Naive thymus-derived CD4-positive, alpha-beta T cell (primary cell): ENCODE data around the gene PTPRK. TPM values are rescaled to one million over a fixed set of nuclear protein-coding genes. Genes with fewer than 3 reads are reported as not detected.

Experiments used
- ATAC-seq: fragments of 150-1000 bp; cut with Tn5 transposase; 2 replicates; pipeline ENCODE4 v1.10.0; 2021; ENCODE audit warnings: mild to moderate bottlenecking, moderate library complexity
- CTCF ChIA-PET: fragments of 350-600 bp; sonication (Branson Sonifier 250); formaldehyde crosslinking; loops from one replicate; lab custom pipeline; 2021; ENCODE audit warnings: antibody characterized with exemption; lab: Charles Lee
- POLR2A ChIA-PET: fragments of 350-600 bp; sonication (Branson Sonifier 250); formaldehyde crosslinking; loops from one replicate; lab custom pipeline; 2021; ENCODE audit warnings: antibody characterized with exemption, inconsistent platforms; lab: Charles Lee
- DNase-seq, 9 donors: peaks; one replicate each; pipeline versions ENCODE4 v3.0.0 to v3.0.0-alpha.2; 2020 to 2022; ENCODE audit warnings: mixed read lengths in 1 of 9
- H3K27ac ChIP-seq: one replicate; pipeline ENCODE4 v1.7.0; 2013; ENCODE audit warnings: mild to moderate bottlenecking, low read depth, low read length, moderate library complexity
- H3K27me3 ChIP-seq, 2 donors: one replicate each; pipeline ENCODE4 v1.7.0; 2013; ENCODE audit warnings: low read length in 2 of 2, mild to moderate bottlenecking in 2 of 2, moderate library complexity in 2 of 2; ENCODE audit not compliant: control insufficient read depth in 2 of 2, insufficient read depth in 2 of 2
- H3K36me3 ChIP-seq, 3 experiments: 1 replicate in 2 of 3; 2 replicates in 1 of 3; pipeline ENCODE4 v1.7.0; 2013; ENCODE audit warnings: low read length in 3 of 3, mild to moderate bottlenecking in 3 of 3, moderate library complexity in 1 of 3; ENCODE audit not compliant: insufficient read depth in 3 of 3, control insufficient read depth in 2 of 3
- H3K4me1 ChIP-seq, 2 donors: one replicate each; pipeline ENCODE4 v1.7.0; 2013; ENCODE audit warnings: low read length in 2 of 2, mild to moderate bottlenecking in 2 of 2, moderate library complexity in 1 of 2; ENCODE audit not compliant: control insufficient read depth in 2 of 2, insufficient read depth in 2 of 2
- H3K4me3 ChIP-seq: 2 replicates; pipeline ENCODE4 v1.7.0; 2013; ENCODE audit warnings: mild to moderate bottlenecking, low read length
- H3K9me3 ChIP-seq, 3 experiments: 1 replicate in 2 of 3; 2 replicates in 1 of 3; pipeline ENCODE4 v1.7.0; 2013; ENCODE audit warnings: low read length in 3 of 3; ENCODE audit not compliant: control insufficient read depth in 2 of 3
- H3K27ac Mint-ChIP-seq, 9 donors: one replicate each; pipeline ENCODE4 v1.8.0; 2020 to 2022; ENCODE audit warnings: mixed read lengths in 9 of 9, mild to moderate bottlenecking in 8 of 9, moderate library complexity in 5 of 9, inconsistent platforms in 2 of 9
- H3K27me3 Mint-ChIP-seq, 5 donors: one replicate each; pipeline ENCODE4 v1.8.0; 2021 to 2022; ENCODE audit warnings: mixed read lengths in 5 of 5, mild to moderate bottlenecking in 1 of 5
- H3K36me3 Mint-ChIP-seq, 5 donors: one replicate each; pipeline ENCODE4 v1.8.0; 2020 to 2022; ENCODE audit warnings: mixed read lengths in 5 of 5, mild to moderate bottlenecking in 3 of 5, inconsistent platforms in 1 of 5
- H3K4me1 Mint-ChIP-seq, 7 donors: one replicate each; pipeline ENCODE4 v1.8.0; 2020 to 2022; ENCODE audit warnings: mixed read lengths in 7 of 7, mild to moderate bottlenecking in 3 of 7, inconsistent platforms in 1 of 7
- H3K4me3 Mint-ChIP-seq, 10 donors: one replicate each; pipeline ENCODE4 v1.8.0; 2020 to 2022; ENCODE audit warnings: mild to moderate bottlenecking in 10 of 10, mixed read lengths in 10 of 10, moderate library complexity in 6 of 10, inconsistent platforms in 2 of 10
- H3K9me3 Mint-ChIP-seq, 11 donors: one replicate each; pipeline ENCODE4 v1.8.0; 2020 to 2022; ENCODE audit warnings: mixed read lengths in 11 of 11, mild to moderate bottlenecking in 4 of 11, inconsistent platforms in 1 of 11, moderate library complexity in 1 of 11
- intact Hi-C, 2 donors: fragments of 100-400 bp; cut with micrococcal nuclease; formaldehyde crosslinking; loops; one replicate each; pipeline ENCODE4 v1.15.1; 2023
- polyA plus RNA-seq, 2 donors: library from polyadenylated mRNA; unstranded; fragments of 300-500 nt; fragmentation: Illumina TruSeq; gene quantifications; one replicate each; pipeline ENCODE4 v1.2.3, GENCODE V29; 2021
- total RNA-seq, 6 experiments: library from RNA in 5 of 6; stranded (reverse) in 5 of 6; gene quantifications; 1 replicate in 5 of 6; 2 replicates in 1 of 6; pipeline ENCODE4 v1.2.3 and lab custom pipeline; 2021 to 2026

Gene PTPRK
- total and polyA plus RNA-seq, 7 experiments from 2014 or later: 1.3 to 6.5 (median 2.3) TPM

DNA sequence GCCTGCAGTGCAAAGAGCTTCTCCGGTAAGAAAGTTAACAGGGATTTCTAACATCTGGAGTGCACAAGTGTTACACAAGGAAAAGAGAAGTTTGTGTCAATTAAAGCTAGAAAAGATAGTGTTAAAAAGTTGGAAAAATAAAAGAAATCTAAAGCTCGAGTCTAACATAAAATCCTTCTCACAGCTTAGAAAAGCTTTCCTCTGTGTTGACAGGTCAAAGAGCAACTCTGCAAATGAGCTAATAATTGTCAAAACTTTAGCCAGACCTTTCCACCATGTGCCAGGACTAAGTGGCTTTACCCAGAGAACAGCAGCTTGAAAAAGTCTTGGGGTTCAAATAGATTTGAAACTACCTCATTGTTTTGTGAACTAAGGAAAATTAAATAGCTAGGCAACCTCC lies 14.8 kb downstream of the PTPRK start:
- H3K4me3 ChIP-seq: no peak overlapping the region
- no peaks in the 10 kb centered on the region for H3K27me3 ChIP-seq
- H3K27ac Mint-ChIP-seq: no peak overlapping the region
- H3K4me3 Mint-ChIP-seq: no peak overlapping the region
- no peaks in the 10 kb centered on the region for H3K36me3 ChIP-seq
- intact Hi-C loops: no loop called here
- no peaks in the 10 kb centered on the region for H3K9me3 Mint-ChIP-seq
- no peak for DNase-seq
- peaks cover 0 to 8% (median 6%) of the 10 kb centered on the region in 5 donors for H3K27me3 Mint-ChIP-seq
- ChIA-PET CTCF (no interaction called here), POLR2A (no interaction called here)
- H3K9me3 ChIP-seq: no peaks in the 10 kb centered on the region
- no peak overlapping the region for H3K27ac ChIP-seq
- H3K36me3 Mint-ChIP-seq: no peaks in the 10 kb centered on the region
- ATAC-seq: no peak
- no peaks in the 10 kb centered on the region for H3K4me1 Mint-ChIP-seq
- no peaks in the 10 kb centered on the region for H3K4me1 ChIP-seq

DNA sequence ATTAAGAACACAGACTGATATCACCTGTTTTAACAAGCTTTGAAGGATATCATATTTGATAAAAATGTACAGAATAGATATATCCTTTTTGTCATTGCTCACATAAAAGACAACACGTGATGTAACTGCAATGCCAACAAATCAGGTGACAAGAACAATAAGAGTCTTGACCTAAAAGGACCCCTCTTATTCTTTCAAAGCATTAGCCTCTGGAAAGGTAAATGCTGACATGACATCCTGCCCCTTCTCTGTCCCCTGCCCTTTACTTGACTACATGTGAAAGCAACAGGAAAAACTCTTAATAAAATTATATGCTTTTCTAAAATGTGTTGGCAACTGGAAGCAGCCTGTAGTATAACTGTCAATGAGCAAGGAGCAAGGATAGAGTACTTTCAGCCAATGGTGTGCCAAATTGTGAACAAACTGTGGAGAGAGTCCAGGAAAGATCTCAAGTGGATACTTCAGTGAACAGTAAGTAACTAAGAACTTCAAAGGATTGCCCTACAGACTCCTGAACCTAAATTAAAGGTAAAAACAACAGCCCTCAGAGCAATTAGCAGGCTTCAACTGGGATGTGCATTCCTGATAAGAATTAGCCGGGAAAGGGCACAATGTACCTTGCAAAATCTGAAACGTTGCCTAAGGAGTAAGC lies 16.3 kb downstream of the PTPRK start:
- H3K36me3 Mint-ChIP-seq: no peaks in the 10 kb centered on the region
- no peaks in the 10 kb centered on the region for H3K9me3 Mint-ChIP-seq
- DNase-seq (no peak), ATAC-seq (no peak)
- H3K4me1 Mint-ChIP-seq: no peaks in the 10 kb centered on the region
- H3K4me1 ChIP-seq: no peaks in the 10 kb centered on the region
- H3K4me3 ChIP-seq: no peak overlapping the region
- intact Hi-C loops: no loop called here
- H3K27ac ChIP-seq: no peak overlapping the region
- no peak overlapping the region for H3K4me3 Mint-ChIP-seq
- POLR2A ChIA-PET: no interaction called here
- H3K9me3 ChIP-seq: no peaks in the 10 kb centered on the region
- CTCF ChIA-PET: no interaction called here
- no peaks in the 10 kb centered on the region for H3K27me3 ChIP-seq
- H3K27me3 Mint-ChIP-seq: peaks cover 0 to 8% (median 4%) of the 10 kb centered on the region in 5 donors
- no peaks in the 10 kb centered on the region for H3K36me3 ChIP-seq
- H3K27ac Mint-ChIP-seq: no peak overlapping the region

DNA sequence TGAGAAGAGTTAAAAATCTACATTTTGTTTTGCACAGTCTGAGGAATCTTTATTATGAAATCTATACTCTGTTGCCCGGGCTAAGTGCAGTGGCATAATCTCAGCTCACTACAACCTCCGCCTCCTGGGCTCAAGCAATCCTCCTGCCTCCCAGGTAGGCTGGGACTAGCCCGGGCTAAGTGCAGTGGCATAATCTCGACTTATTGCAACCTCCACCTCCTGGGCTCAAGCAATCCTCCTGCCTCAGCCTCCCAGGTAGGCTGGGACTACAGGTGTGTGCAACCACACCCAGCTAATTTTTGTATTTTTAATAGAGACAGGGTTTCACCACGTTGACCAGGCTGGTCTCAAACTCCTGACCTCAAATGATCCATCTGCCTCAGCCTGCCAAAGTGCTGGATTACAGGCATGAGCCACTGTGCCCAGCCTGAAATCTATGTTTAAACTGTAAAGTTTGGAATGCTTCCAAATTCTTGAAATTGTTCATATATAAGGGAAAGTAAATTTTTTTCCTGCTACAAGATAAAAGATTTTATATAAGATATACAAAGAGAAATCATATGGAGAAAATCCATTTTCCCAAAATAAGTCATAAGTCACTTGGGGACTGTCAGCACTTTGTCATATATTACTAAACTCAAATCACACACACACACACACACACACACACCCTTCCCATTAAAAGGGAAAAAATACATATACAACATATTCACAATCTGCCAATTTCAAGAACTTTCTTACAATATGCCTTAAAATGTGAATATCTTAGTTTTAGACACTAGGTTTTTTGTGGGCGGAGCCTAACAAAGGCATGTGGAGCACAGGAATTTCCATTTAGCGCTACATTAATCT lies 19.4 kb downstream of the PTPRK start:
- intact Hi-C loops: no loop called here

GRCh38 chr6:128500014-128500413 lies 20.4 kb downstream of the PTPRK start:
- Histone ChIP-seq H3K4me3 (no peak overlapping the region), H3K9me3 (no peaks in the 10 kb centered on the region), H3K4me1 (no peaks in the 10 kb centered on the region), H3K36me3 (no peaks in the 10 kb centered on the region), H3K27ac (no peak overlapping the region), H3K27me3 (no peaks in the 10 kb centered on the region)
- ATAC-seq: no peak
- H3K9me3 Mint-ChIP-seq: no peaks in the 10 kb centered on the region
- H3K27me3 Mint-ChIP-seq: peaks cover 0 to 8% (median 3%) of the 10 kb centered on the region in 5 donors
- H3K27ac Mint-ChIP-seq: no peak overlapping the region
- ChIA-PET CTCF (no interaction called here), POLR2A (no interaction called here)
- no peak for DNase-seq
- intact Hi-C loops: no loop called here
- no peak overlapping the region for H3K4me3 Mint-ChIP-seq
- H3K4me1 Mint-ChIP-seq: peaks cover 0 to 5% (median 0%) of the 10 kb centered on the region in 7 donors
- H3K36me3 Mint-ChIP-seq: no peaks in the 10 kb centered on the region

More for the DNA sequence above, 19.4 kb downstream of the PTPRK start:
- Mint-ChIP-seq H3K4me1 (peaks cover 0 to 1% (median 0%) of the 10 kb centered on the region in 7 donors), H3K4me3 (no peak overlapping the region), H3K9me3 (no peaks in the 10 kb centered on the region), H3K27me3 (peaks cover 0 to 8% (median 3%) of the 10 kb centered on the region in 5 donors), H3K27ac (no peak overlapping the region), H3K36me3 (no peaks in the 10 kb centered on the region)
- no peaks in the 10 kb centered on the region for H3K36me3 ChIP-seq
- ATAC-seq: no peak
- no peaks in the 10 kb centered on the region for H3K9me3 ChIP-seq
- H3K27ac ChIP-seq: no peak overlapping the region
- ChIA-PET POLR2A (no interaction called here), CTCF (no interaction called here)
- DNase-seq: no peak
- no peaks in the 10 kb centered on the region for H3K4me1 ChIP-seq
- H3K27me3 ChIP-seq: no peaks in the 10 kb centered on the region
- no peak overlapping the region for H3K4me3 ChIP-seq

- Mint-ChIP-seq H3K36me3 (no peaks in the 10 kb centered on the region), H3K9me3 (no peaks in the 10 kb centered on the region), H3K4me3 (no peak overlapping the region), H3K27me3 (peaks cover 0 to 8% (median 5%) of the 10 kb centered on the region in 5 donors), H3K4me1 (peaks cover 0 to 5% (median 0%) of the 10 kb centered on the region in 7 donors), H3K27ac (no peak overlapping the region)
- Histone ChIP-seq H3K4me3 (no peak overlapping the region), H3K27ac (no peak overlapping the region), H3K9me3 (no peaks in the 10 kb centered on the region), H3K4me1 (no peaks in the 10 kb centered on the region), H3K27me3 (no peaks in the 10 kb centered on the region), H3K36me3 (no peaks in the 10 kb centered on the region)
- CTCF ChIA-PET: no interaction called here
- intact Hi-C loops: no loop called here
- ATAC-seq (no peak), DNase-seq (no peak)
- POLR2A ChIA-PET: no interaction called here
Measured at GRCh38 chr6:128499079-128499731, 21.2 kb downstream of the PTPRK start.

DNA sequence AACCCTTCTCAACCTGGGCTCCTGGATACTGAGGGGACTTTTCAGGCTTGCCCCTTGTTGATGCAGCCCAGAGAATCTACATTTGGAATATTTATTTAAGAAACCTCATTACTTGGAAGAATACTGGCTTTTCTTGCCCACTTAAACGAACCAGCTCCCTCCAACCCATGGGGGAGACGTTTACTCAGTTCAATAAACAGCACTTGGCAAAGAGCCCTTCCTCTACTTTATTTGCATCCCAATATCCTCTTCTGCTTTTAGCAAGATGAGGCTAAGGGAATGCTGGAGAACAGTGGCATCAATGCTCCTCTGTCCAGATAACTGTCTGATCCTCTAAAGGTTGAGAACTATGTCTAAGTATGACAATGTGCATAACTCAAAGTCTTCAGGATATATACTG lies 22.2 kb downstream of the PTPRK start:
- no peak overlapping the region for H3K27ac ChIP-seq
- H3K4me3 ChIP-seq: no peak overlapping the region
- H3K4me1 Mint-ChIP-seq: peaks cover 0 to 5% (median 0%) of the 10 kb centered on the region in 7 donors
- ATAC-seq: no peak
- peaks cover 0 to 10% (median 5%) of the 10 kb centered on the region in 5 donors for H3K27me3 Mint-ChIP-seq
- no peaks in the 10 kb centered on the region for H3K36me3 ChIP-seq
- H3K27ac Mint-ChIP-seq: no peak overlapping the region
- no peak for DNase-seq
- H3K4me1 ChIP-seq: no peaks in the 10 kb centered on the region
- POLR2A ChIA-PET: no interaction called here
- CTCF ChIA-PET: no interaction called here
- peaks cover 0 to 1% (median 0%) of the 10 kb centered on the region in 11 donors for H3K9me3 Mint-ChIP-seq
- no peaks in the 10 kb centered on the region for H3K27me3 ChIP-seq
- intact Hi-C loops: no loop called here
- no peak overlapping the region for H3K4me3 Mint-ChIP-seq
- H3K36me3 Mint-ChIP-seq: peaks cover 0 to 3% (median 0%) of the 10 kb centered on the region in 5 donors
- H3K9me3 ChIP-seq: no peaks in the 10 kb centered on the region
